H1 (cell line): ENCODE measurements around the gene DDX1. TPM values are rescaled to one million over a fixed set of nuclear protein-coding genes. Genes with fewer than 3 reads are reported as not detected.

Experiments
- CBX8 ChIP-seq: fragments of 300-800, 300-1000 bp; sonication (generic); IDR thresholded peaks from 2 replicates; pipeline ENCODE4 v1.7.1; 2016; ENCODE audit warnings: low read depth, low read length, borderline replicate concordance
- CHD7 ChIP-seq: fragments of 300-600 bp; sonication (generic); IDR thresholded peaks from 2 replicates; pipeline ENCODE4 v1.7.1; 2012; ENCODE audit warnings: low read length, moderate library complexity, mild to moderate bottlenecking, inconsistent platforms; ENCODE audit not compliant: insufficient replicate concordance
- FOSL1 ChIP-seq: IDR thresholded peaks from 2 replicates; pipeline ENCODE4 v1.6.1; 2011; ENCODE audit warnings: mild to moderate bottlenecking, low read depth, low read length, moderate library complexity; ENCODE audit not compliant: insufficient read depth
- KDM5A ChIP-seq: fragments of 200-600 bp; IDR thresholded peaks from 2 replicates; pipeline ENCODE4 v1.7.1; 2012; ENCODE audit warnings: mild to moderate bottlenecking, low read length, inconsistent platforms, mixed read lengths
- MAX ChIP-seq: IDR thresholded peaks from 2 replicates; pipeline ENCODE4 v1.6.1; 2012; ENCODE audit warnings: inconsistent platforms
- POLR2AphosphoS5 ChIP-seq: IDR thresholded peaks from 2 replicates; pipeline ENCODE4 v1.6.1; 2011; ENCODE audit warnings: low read depth, low read length
- SAP30 ChIP-seq: fragments of 300-600 bp; sonication (generic); IDR thresholded peaks from 2 replicates; pipeline ENCODE4 v1.7.1; 2012; ENCODE audit warnings: low read length, moderate library complexity, mild to moderate bottlenecking, inconsistent platforms; ENCODE audit not compliant: insufficient read depth, insufficient replicate concordance
- SIX5 ChIP-seq: IDR thresholded peaks from 2 replicates; pipeline ENCODE4 v1.6.1; 2011; ENCODE audit warnings: mild to moderate bottlenecking, low read depth, low read length
- TAF1 ChIP-seq: IDR thresholded peaks from 2 replicates; pipeline ENCODE4 v1.6.1; 2011; ENCODE audit warnings: mild to moderate bottlenecking, low read depth, low read length
- ZNF274 ChIP-seq: IDR thresholded peaks from 2 replicates; pipeline ENCODE4 v1.7.0; 2012; ENCODE audit warnings: low read length, borderline replicate concordance; ENCODE audit errors: extremely low read depth
- polyA plus RNA-seq, 7 experiments: library from polyadenylated mRNA; depleted of rRNA in 3 of 7; stranded (reverse) in 5 of 7; unstranded in 2 of 7; fragments of >200 nt in 5 of 7; fragments of 200-250 nt in 2 of 7; gene quantifications; 1 replicate in 5 of 7; 2 replicates in 1 of 7; 4 replicates in 1 of 7; pipeline versions ENCODE4 v1.2.1 to v1.2.3, GENCODE V29; 2011 to 2013; ENCODE audit warnings: missing spikeins in 2 of 7, mixed read lengths in 2 of 7
- total RNA-seq: library from RNA; stranded (reverse); fragmentation: NEBNext Ultra II Directional; extraction: Animal tissue kit (Norgen Biotek cat#: 25700); gene quantifications from 2 replicates; pipeline ENCODE4 v1.2.1, GENCODE V29; 2021

Gene DDX1
- total and polyA plus RNA-seq, 2 of the 8 experiments (the other 6 are each of a cell fraction or from before 2014, with no cell fraction given), result 51.1 to 161 TPM

- no peak for TF ChIP-seq CHD7
- TF ChIP-seq POLR2AphosphoS5, result no peak
- no peak for TF ChIP-seq KDM5A
- no peak for TF ChIP-seq SIX5
- TF ChIP-seq FOSL1, result no peak
- TF ChIP-seq TAF1, result no peak
- TF ChIP-seq MAX, result no peak
- no peak for TF ChIP-seq ZNF274
- TF ChIP-seq CBX8, result no peak
- TF ChIP-seq SAP30, result no peak
Observed at GRCh38 chr2:15561574-15562344, 29.9 kb upstream of the DDX1 start (continued).
